ENCODE data around the gene NR1I2. TPM values are rescaled to one million over a fixed set of nuclear protein-coding genes. Genes with fewer than 3 reads are reported as not detected.

Gene NR1I2
- polyA plus RNA-seq, 3 donors = 0.07 TPM; not detected in 2

DNA sequence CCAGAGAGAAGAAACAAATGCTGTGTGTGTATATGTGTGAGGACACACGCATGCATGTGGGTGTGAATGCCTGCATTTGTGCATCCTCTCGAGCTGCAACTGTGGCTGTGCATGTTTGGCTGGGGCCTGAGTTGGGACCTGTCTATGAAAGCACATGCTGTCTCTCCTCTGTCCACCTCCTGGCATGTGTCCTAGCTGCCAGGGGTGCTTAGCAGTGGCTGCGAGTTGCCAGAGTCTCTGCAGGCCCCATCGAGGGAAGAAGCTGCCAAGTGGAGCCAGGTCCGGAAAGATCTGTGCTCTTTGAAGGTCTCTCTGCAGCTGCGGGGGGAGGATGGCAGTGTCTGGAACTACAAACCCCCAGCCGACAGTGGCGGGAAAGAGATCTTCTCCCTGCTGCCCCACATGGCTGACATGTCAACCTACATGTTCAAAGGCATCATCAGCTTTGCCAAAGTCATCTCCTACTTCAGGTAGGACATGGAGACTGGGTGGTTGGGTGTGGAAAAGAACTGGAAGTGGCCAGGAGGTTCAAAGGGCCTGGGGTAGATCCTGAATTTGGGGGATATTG, 30.7 kb downstream of the NR1I2 start:
- Mint-ChIP-seq H3K4me1 (peaks cover 16% of the 10 kb centered on the region), H3K4me3 (no peak overlapping the region), H3K36me3 (no peaks in the 10 kb centered on the region), H3K27ac (no peak overlapping the region), H3K9me3 (no peaks in the 10 kb centered on the region), H3K27me3 (ENCODE audit: low read depth in 3 of 3) (peaks cover 0 to 3% (median 0%) of the 10 kb centered on the region in 3 donors)
- TF ChIP-seq, protein P1, sequence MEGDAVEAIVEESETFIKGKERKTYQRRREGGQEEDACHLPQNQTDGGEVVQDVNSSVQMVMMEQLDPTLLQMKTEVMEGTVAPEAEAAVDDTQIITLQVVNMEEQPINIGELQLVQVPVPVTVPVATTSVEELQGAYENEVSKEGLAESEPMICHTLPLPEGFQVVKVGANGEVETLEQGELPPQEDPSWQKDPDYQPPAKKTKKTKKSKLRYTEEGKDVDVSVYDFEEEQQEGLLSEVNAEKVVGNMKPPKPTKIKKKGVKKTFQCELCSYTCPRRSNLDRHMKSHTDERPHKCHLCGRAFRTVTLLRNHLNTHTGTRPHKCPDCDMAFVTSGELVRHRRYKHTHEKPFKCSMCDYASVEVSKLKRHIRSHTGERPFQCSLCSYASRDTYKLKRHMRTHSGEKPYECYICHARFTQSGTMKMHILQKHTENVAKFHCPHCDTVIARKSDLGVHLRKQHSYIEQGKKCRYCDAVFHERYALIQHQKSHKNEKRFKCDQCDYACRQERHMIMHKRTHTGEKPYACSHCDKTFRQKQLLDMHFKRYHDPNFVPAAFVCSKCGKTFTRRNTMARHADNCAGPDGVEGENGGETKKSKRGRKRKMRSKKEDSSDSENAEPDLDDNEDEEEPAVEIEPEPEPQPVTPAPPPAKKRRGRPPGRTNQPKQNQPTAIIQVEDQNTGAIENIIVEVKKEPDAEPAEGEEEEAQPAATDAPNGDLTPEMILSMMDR (IDR thresholded peaks at IDR 0.05) = no peak
- no peaks in the 10 kb centered on the region for H3K36me3 ChIP-seq (replicated peaks in 1 of 2; ENCODE audit: control insufficient read depth in 1 of 2, insufficient read depth in 2 of 2, low read length in 2 of 2)
- peaks cover 8 to 12% of the 10 kb centered on the region in 2 donors for H3K4me1 ChIP-seq (ENCODE audit: control insufficient read depth in 1 of 2, insufficient read depth in 2 of 2, low read length in 2 of 2)
- no peak overlapping the region for H3K9ac ChIP-seq (ENCODE audit: insufficient read depth, low read length, poor library complexity, severe bottlenecking)
- DNase-seq = no peak
- 98% methylated on average over 6 of the region's 8 CpGs for whole genome bisulfite sequencing (ENCODE audit: insufficient coverage)
- H3K4me2 ChIP-seq (replicated peaks; ENCODE audit: extremely low read depth, low read length, poor library complexity, severe bottlenecking) = no peak overlapping the region
- no peaks in the 10 kb centered on the region for H3K27me3 ChIP-seq (ENCODE audit: control insufficient read depth in 2 of 2, insufficient read depth in 2 of 2, low read length in 2 of 2)
- H2AFZ ChIP-seq (ENCODE audit: insufficient read depth, low read depth, low read length, poor library complexity, severe bottlenecking) = no peak overlapping the region
- no peak overlapping the region for H3K4me3 ChIP-seq (replicated peaks in 1 of 3; ENCODE audit: low read depth in 2 of 3, low read length in 3 of 3)
- H4K20me1 ChIP-seq (ENCODE audit: insufficient read depth, low read length) = no peaks in the 10 kb centered on the region
- no peaks in the 10 kb centered on the region for H3K9me3 ChIP-seq (replicated peaks in 1 of 2; ENCODE audit: control insufficient read depth in 1 of 2, insufficient read depth in 1 of 2, low read length in 2 of 2)
- no peak overlapping the region for H3K27ac ChIP-seq (ENCODE audit: low read depth in 1 of 2, low read length in 2 of 2)
- intact Hi-C loops (cut with micrococcal nuclease) = no loop called here
- H3K79me2 ChIP-seq (ENCODE audit: insufficient read depth, low read length) = no peaks in the 10 kb centered on the region

DNA sequence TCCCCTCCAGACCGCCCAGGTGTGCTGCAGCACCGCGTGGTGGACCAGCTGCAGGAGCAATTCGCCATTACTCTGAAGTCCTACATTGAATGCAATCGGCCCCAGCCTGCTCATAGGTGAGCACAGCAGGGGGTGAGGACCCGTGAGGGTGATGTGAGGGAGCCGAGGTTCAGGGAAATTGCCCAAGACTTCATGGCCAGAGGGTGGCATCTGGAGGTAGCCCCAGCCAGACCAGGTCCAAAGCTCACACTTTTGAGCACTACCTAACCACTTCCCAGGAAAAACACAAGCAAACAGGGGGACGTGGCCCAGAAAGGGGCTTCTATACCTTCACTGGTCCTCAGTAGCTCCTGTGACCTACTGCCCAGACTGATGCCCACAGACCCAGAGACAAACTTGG, 33.8 kb downstream of the NR1I2 start:
- Mint-ChIP-seq H3K36me3 (no peaks in the 10 kb centered on the region), H3K4me1 (peaks cover 8% of the 10 kb centered on the region), H3K4me3 (no peak overlapping the region), H3K9me3 (peaks cover 0 to 5% (median 0%) of the 10 kb centered on the region in 7 donors), H3K27ac (no peak overlapping the region), H3K27me3 (ENCODE audit: low read depth in 3 of 3) (peaks cover 0 to 3% (median 3%) of the 10 kb centered on the region in 3 donors)
- Histone ChIP-seq H3K36me3 (replicated peaks in 1 of 2; ENCODE audit: control insufficient read depth in 1 of 2, insufficient read depth in 2 of 2, low read length in 2 of 2) (no peaks in the 10 kb centered on the region), H3K4me3 (replicated peaks in 1 of 3; ENCODE audit: low read depth in 2 of 3, low read length in 3 of 3) (no peak overlapping the region), H3K79me2 (ENCODE audit: insufficient read depth, low read length) (no peaks in the 10 kb centered on the region), H3K27ac (ENCODE audit: low read depth in 1 of 2, low read length in 2 of 2) (no peak overlapping the region), H3K4me1 (ENCODE audit: control insufficient read depth in 1 of 2, insufficient read depth in 2 of 2, low read length in 2 of 2) (peaks cover 0 to under 1% of the 10 kb centered on the region in 2 donors), H3K4me2 (replicated peaks; ENCODE audit: extremely low read depth, low read length, poor library complexity, severe bottlenecking) (no peak overlapping the region), H2AFZ (ENCODE audit: insufficient read depth, low read depth, low read length, poor library complexity, severe bottlenecking) (no peak overlapping the region), H3K9me3 (replicated peaks in 1 of 2; ENCODE audit: control insufficient read depth in 1 of 2, insufficient read depth in 1 of 2, low read length in 2 of 2) (no peaks in the 10 kb centered on the region), H3K27me3 (ENCODE audit: control insufficient read depth in 2 of 2, insufficient read depth in 2 of 2, low read length in 2 of 2) (no peaks in the 10 kb centered on the region), H3K9ac (ENCODE audit: insufficient read depth, low read length, poor library complexity, severe bottlenecking) (no peak overlapping the region), H4K20me1 (ENCODE audit: insufficient read depth, low read length) (no peaks in the 10 kb centered on the region)
- WGBS (ENCODE audit: insufficient coverage) = no CpG with 5 or more reads among the region's 8 CpGs
- intact Hi-C loops (cut with micrococcal nuclease) = no loop called here
- no peak for DNase-seq
- TF ChIP-seq, protein P1 (IDR thresholded peaks at IDR 0.05) = no peak
